Trophoblast cell (in vitro differentiated cells and primary cell): ENCODE measurements around the gene MYO18A.
A peak's percentile ranks its signal among the peaks of the same experiment; 100 is the strongest.

Experiments
- DNase-seq, 2 donors: peaks; one replicate each; pipeline ENCODE4 v3.0.0-alpha.2; 2016
- H2AFZ ChIP-seq: 2 replicates; pipeline ENCODE4 v1.6.1; 2013; ENCODE audit warnings: low read length, moderate library complexity, mild to moderate bottlenecking; ENCODE audit not compliant: insufficient read depth, poor library complexity
- H2AK5ac ChIP-seq: 2 replicates; pipeline ENCODE4 v1.6.1; 2013; ENCODE audit warnings: mild to moderate bottlenecking, low read length
- H2BK120ac ChIP-seq: 2 replicates; pipeline ENCODE4 v1.6.1; 2013; ENCODE audit warnings: low read length, mild to moderate bottlenecking, moderate library complexity; ENCODE audit not compliant: insufficient read depth, poor library complexity
- H2BK12ac ChIP-seq: 2 replicates; pipeline ENCODE4 v1.6.1; 2013; ENCODE audit warnings: mild to moderate bottlenecking, low read length, moderate library complexity
- H2BK5ac ChIP-seq: 2 replicates; pipeline ENCODE4 v1.6.1; 2013; ENCODE audit warnings: low read length, low read depth, moderate library complexity, mild to moderate bottlenecking; ENCODE audit not compliant: poor library complexity
- H3K14ac ChIP-seq: 2 replicates; pipeline ENCODE4 v1.6.1; 2013; ENCODE audit warnings: mild to moderate bottlenecking, low read length
- H3K18ac ChIP-seq: 2 replicates; pipeline ENCODE4 v1.6.1; 2013; ENCODE audit warnings: mild to moderate bottlenecking, low read length
- H3K23ac ChIP-seq: 2 replicates; pipeline ENCODE4 v1.6.1; 2013; ENCODE audit warnings: low read length
- H3K27ac ChIP-seq: 2 replicates; pipeline ENCODE4 v1.5.1; 2013; ENCODE audit warnings: low read depth, mild to moderate bottlenecking, inconsistent platforms, low read length, moderate library complexity
- H3K27me3 ChIP-seq: 2 replicates; pipeline ENCODE4 v1.6.1; 2013; ENCODE audit warnings: inconsistent platforms, mild to moderate bottlenecking, low read length, moderate library complexity; ENCODE audit not compliant: insufficient read depth
- H3K36me3 ChIP-seq, 2 experiments: 1 replicate in 1 of 2; 2 replicates in 1 of 2; pipeline ENCODE4 v1.6.1; 2013; ENCODE audit warnings: low read length in 2 of 2, mild to moderate bottlenecking in 2 of 2, moderate library complexity in 1 of 2; ENCODE audit not compliant: insufficient read depth in 2 of 2, control insufficient read depth in 1 of 2
- H3K4ac ChIP-seq: 2 replicates; pipeline ENCODE4 v1.6.1; 2013; ENCODE audit warnings: low read depth, mild to moderate bottlenecking, low read length, moderate library complexity
- H3K4me1 ChIP-seq, 2 experiments: 1 replicate in 1 of 2; 2 replicates in 1 of 2; pipeline ENCODE4 v1.6.1; 2013; ENCODE audit warnings: low read length in 2 of 2, mild to moderate bottlenecking in 2 of 2, moderate library complexity in 1 of 2; ENCODE audit not compliant: insufficient read depth in 2 of 2, control insufficient read depth in 1 of 2
- H3K4me2 ChIP-seq: 2 replicates; pipeline ENCODE4 v1.6.1; 2013; ENCODE audit warnings: inconsistent platforms, mild to moderate bottlenecking, low read length, moderate library complexity
- H3K4me3 ChIP-seq: 2 replicates; pipeline ENCODE4 v1.5.1; 2013; ENCODE audit warnings: mild to moderate bottlenecking, low read depth, low read length, inconsistent platforms
- H3K79me1 ChIP-seq: one replicate; pipeline ENCODE4 v1.6.1; 2013; ENCODE audit warnings: low read length
- H3K79me2 ChIP-seq: 2 replicates; pipeline ENCODE4 v1.6.1; 2013; ENCODE audit warnings: low read length, mild to moderate bottlenecking; ENCODE audit not compliant: control insufficient read depth, insufficient read depth, poor library complexity
- H3K9ac ChIP-seq: 2 replicates; pipeline ENCODE4 v1.6.1; 2013; ENCODE audit warnings: mild to moderate bottlenecking, low read length
- H3K9me3 ChIP-seq: 2 replicates; pipeline ENCODE4 v1.6.1; 2013; ENCODE audit warnings: low read depth, mild to moderate bottlenecking, control low read depth, inconsistent platforms, low read length; ENCODE audit not compliant: insufficient read depth
- H4K12ac ChIP-seq: 2 replicates; pipeline ENCODE4 v1.6.1; 2013; ENCODE audit warnings: low read depth, mild to moderate bottlenecking, low read length, moderate library complexity
- H4K8ac ChIP-seq: 2 replicates; pipeline ENCODE4 v1.6.1; 2013; ENCODE audit warnings: low read depth, mild to moderate bottlenecking, low read length, moderate library complexity
- H4K91ac ChIP-seq: one replicate; pipeline ENCODE4 v1.6.1; 2013; ENCODE audit warnings: low read depth, mild to moderate bottlenecking, low read length, moderate library complexity
- WGBS: extraction: QIAGEN DNeasy Blood & Tissue Kit; methylation state at CpG from one replicate; pipeline ENCODE4 v1.1.7; 2013; ENCODE audit warnings: missing lambda C conversion rate; ENCODE audit not compliant: insufficient read length, insufficient coverage; ENCODE audit errors: extremely low coverage; 5-methylcytosine and 5-hydroxymethylcytosine counted together

Gene MYO18A

GRCh38 chr17:29214215-29215146 is 34.3 kb upstream of the MYO18A start:
- Histone ChIP-seq H4K91ac (no peak overlapping the region), H3K27ac (no peak overlapping the region), H2AFZ (no peak overlapping the region), H3K79me2 (no peaks in the 10 kb centered on the region), H3K79me1 (no peaks in the 10 kb centered on the region), H3K9ac (no peak overlapping the region), H2BK12ac (no peak overlapping the region), H3K4ac (no peak overlapping the region), H3K27me3 (no peaks in the 10 kb centered on the region), H3K14ac (no peak overlapping the region), H2AK5ac (no peak overlapping the region), H2BK120ac (no peak overlapping the region), H3K23ac (no peak overlapping the region), H2BK5ac (no peak overlapping the region), H3K36me3 (no peaks in the 10 kb centered on the region), H3K18ac (no peak overlapping the region), H3K4me1 (peaks cover 0 to 6% of the 10 kb centered on the region in 2 experiments), H4K8ac (no peak overlapping the region), H3K4me2 (no peak overlapping the region), H3K9me3 (no peaks in the 10 kb centered on the region), H4K12ac (no peak overlapping the region), H3K4me3 (no peak overlapping the region)
- peak in 1 of 2 donors; percentile 22 for DNase-seq
- WGBS = no CpG with 5 or more reads among the region's 8 CpGs

GRCh38 chr17:29212681-29213121 is 32.5 kb upstream of the MYO18A start:
- H4K12ac ChIP-seq = no peak overlapping the region
- H4K91ac ChIP-seq = no peak overlapping the region
- no peaks in the 10 kb centered on the region for H3K79me2 ChIP-seq
- H3K9ac ChIP-seq = no peak overlapping the region
- H3K18ac ChIP-seq = no peak overlapping the region
- no peaks in the 10 kb centered on the region for H3K79me1 ChIP-seq
- no peaks in the 10 kb centered on the region for H3K27me3 ChIP-seq
- H2BK120ac ChIP-seq = no peak overlapping the region
- H3K27ac ChIP-seq = no peak overlapping the region
- no peak overlapping the region for H3K14ac ChIP-seq
- H4K8ac ChIP-seq = no peak overlapping the region
- H3K9me3 ChIP-seq = no peaks in the 10 kb centered on the region
- H2AK5ac ChIP-seq = no peak overlapping the region
- H3K4me1 ChIP-seq = peaks cover 0 to 9% of the 10 kb centered on the region in 2 experiments
- H2BK12ac ChIP-seq = no peak overlapping the region
- no peak overlapping the region for H3K23ac ChIP-seq
- no peak overlapping the region for H3K4ac ChIP-seq
- no peaks in the 10 kb centered on the region for H3K36me3 ChIP-seq
- no peak overlapping the region for H2AFZ ChIP-seq
- peak in 1 of 2 donors; percentile 38 for DNase-seq
- H2BK5ac ChIP-seq = no peak overlapping the region
- H3K4me2 ChIP-seq = no peak overlapping the region
- WGBS = no CpG with 5 or more reads among the region's 5 CpGs
- H3K4me3 ChIP-seq = no peak overlapping the region

GRCh38 chr17:29212094-29212631 is 32.0 kb upstream of the MYO18A start:
- H3K27ac ChIP-seq = no peak overlapping the region
- H3K4ac ChIP-seq = no peak overlapping the region
- H3K79me1 ChIP-seq = no peaks in the 10 kb centered on the region
- no peaks in the 10 kb centered on the region for H3K27me3 ChIP-seq
- no peaks in the 10 kb centered on the region for H3K9me3 ChIP-seq
- H4K91ac ChIP-seq = no peak overlapping the region
- no peak overlapping the region for H3K18ac ChIP-seq
- H3K4me1 ChIP-seq = peaks cover 0 to 7% of the 10 kb centered on the region in 2 experiments
- H2BK5ac ChIP-seq = no peak overlapping the region
- no peak overlapping the region for H4K12ac ChIP-seq
- H2BK120ac ChIP-seq = no peak overlapping the region
- WGBS = no CpG with 5 or more reads among the region's 1 CpG
- no peak overlapping the region for H4K8ac ChIP-seq
- no peak overlapping the region for H2AFZ ChIP-seq
- no peak overlapping the region for H3K23ac ChIP-seq
- H3K79me2 ChIP-seq = no peaks in the 10 kb centered on the region
- H2BK12ac ChIP-seq = no peak overlapping the region
- H2AK5ac ChIP-seq = no peak overlapping the region
- no peak overlapping the region for H3K4me3 ChIP-seq
- DNase-seq = no peak
- no peak overlapping the region for H3K4me2 ChIP-seq
- no peaks in the 10 kb centered on the region for H3K36me3 ChIP-seq
- no peak overlapping the region for H3K14ac ChIP-seq
- H3K9ac ChIP-seq = no peak overlapping the region

GRCh38 chr17:29210879-29211278 is 30.7 kb upstream of the MYO18A start:
- H4K12ac ChIP-seq = no peak overlapping the region

More at GRCh38 chr17:29210879-29211278, 30.7 kb upstream of the MYO18A start:
- no peak overlapping the region for H2BK5ac ChIP-seq
- H4K91ac ChIP-seq = no peak overlapping the region
- WGBS = no CpG with 5 or more reads among the region's 2 CpGs
- no peaks in the 10 kb centered on the region for H3K79me1 ChIP-seq
- H3K4me1 ChIP-seq = peaks cover 0 to 3% of the 10 kb centered on the region in 2 experiments
- no peaks in the 10 kb centered on the region for H3K36me3 ChIP-seq
- H3K9me3 ChIP-seq = no peaks in the 10 kb centered on the region
- no peak overlapping the region for H3K4me2 ChIP-seq
- no peak overlapping the region for H2AK5ac ChIP-seq
- H3K27ac ChIP-seq = no peak overlapping the region
- H2BK120ac ChIP-seq = no peak overlapping the region
- H2BK12ac ChIP-seq = no peak overlapping the region
- H2AFZ ChIP-seq = no peak overlapping the region
- no peak overlapping the region for H3K4me3 ChIP-seq
- no peaks in the 10 kb centered on the region for H3K27me3 ChIP-seq
- no peaks in the 10 kb centered on the region for H3K79me2 ChIP-seq
- H4K8ac ChIP-seq = no peak overlapping the region
- no peak overlapping the region for H3K9ac ChIP-seq
- H3K4ac ChIP-seq = no peak overlapping the region
- H3K23ac ChIP-seq = no peak overlapping the region
- no peak overlapping the region for H3K14ac ChIP-seq
- no peak overlapping the region for H3K18ac ChIP-seq
- DNase-seq = peak in 1 of 2 donors; percentile 75
